H9 (cell line): ENCODE data around the gene OR2G6. TPM values are rescaled to one million over a fixed set of nuclear protein-coding genes. Genes with fewer than 3 reads are reported as not detected.
"Not testable (repeated sequence)": the region's sequence is repeated elsewhere in the genome, so short reads cannot be mapped to it uniquely, and the experiment has no call there.

Source experiments
- DNase-seq: peaks from one replicate; pipeline ENCODE4 v3.0.0-alpha.2; 2017
- H2AFZ ChIP-seq: one replicate; pipeline ENCODE4 v1.6.1; 2013; ENCODE audit warnings: mild to moderate bottlenecking, low read length, control low read depth, moderate library complexity
- H2AK5ac ChIP-seq: 2 replicates; pipeline ENCODE4 v1.6.1; 2013; ENCODE audit warnings: low read length, control low read depth, mixed read lengths; ENCODE audit not compliant: insufficient read length
- H2BK120ac ChIP-seq: one replicate; pipeline ENCODE4 v1.6.1; 2013; ENCODE audit warnings: low read depth, mild to moderate bottlenecking, low read length, control low read depth, inconsistent platforms; ENCODE audit not compliant: poor library complexity, severe bottlenecking
- H2BK12ac ChIP-seq: 2 replicates; pipeline ENCODE4 v1.6.1; 2013; ENCODE audit warnings: low read length, control low read depth, mixed read lengths, low read depth; ENCODE audit not compliant: insufficient read length
- H2BK15ac ChIP-seq: 2 replicates; pipeline ENCODE4 v1.6.1; 2013; ENCODE audit warnings: low read depth, low read length, control low read depth
- H2BK20ac ChIP-seq: one replicate; pipeline ENCODE4 v1.6.1; 2013; ENCODE audit warnings: low read depth, mild to moderate bottlenecking, low read length, control low read depth, inconsistent platforms; ENCODE audit not compliant: poor library complexity, severe bottlenecking
- H2BK5ac ChIP-seq: 2 replicates; pipeline ENCODE4 v1.6.1; 2013; ENCODE audit warnings: low read length, control low read depth, mixed read lengths; ENCODE audit not compliant: insufficient read length
- H3K14ac ChIP-seq: 2 replicates; pipeline ENCODE4 v1.6.1; 2013; ENCODE audit warnings: low read length, control low read depth; ENCODE audit not compliant: insufficient read depth
- H3K18ac ChIP-seq: 2 replicates; pipeline ENCODE4 v1.6.1; 2013; ENCODE audit warnings: low read depth, mild to moderate bottlenecking, mixed read lengths, low read length, control low read depth; ENCODE audit not compliant: insufficient read length
- H3K23ac ChIP-seq: 2 replicates; pipeline ENCODE4 v1.6.1; 2013; ENCODE audit warnings: low read length, control low read depth, mixed read lengths, low read depth; ENCODE audit not compliant: insufficient read length
- H3K23me2 ChIP-seq: 2 replicates; pipeline ENCODE4 v1.6.1; 2013; ENCODE audit warnings: low read depth, mild to moderate bottlenecking, mixed read lengths, low read length, control low read depth; ENCODE audit not compliant: insufficient read length, poor library complexity, severe bottlenecking
- H3K27ac ChIP-seq: 2 replicates; pipeline ENCODE4 v1.5.1; 2013; ENCODE audit warnings: low read length, control low read depth, mixed read lengths, low read depth; ENCODE audit not compliant: insufficient read length
- H3K27me3 ChIP-seq: 2 replicates; pipeline ENCODE4 v1.6.1; 2013; ENCODE audit warnings: low read length, control low read depth, inconsistent platforms; ENCODE audit not compliant: insufficient read depth
- H3K4ac ChIP-seq: 2 replicates; pipeline ENCODE4 v1.6.1; 2013; ENCODE audit warnings: low read depth, mild to moderate bottlenecking, control low read depth, inconsistent platforms, low read length, moderate library complexity
- H3K4me1 ChIP-seq: 2 replicates; pipeline ENCODE4 v1.6.1; 2013; ENCODE audit warnings: low read length, control low read depth, inconsistent platforms; ENCODE audit not compliant: insufficient read depth
- H3K4me2 ChIP-seq: 2 replicates; pipeline ENCODE4 v1.6.1; 2013; ENCODE audit warnings: low read length, control low read depth, mixed read lengths; ENCODE audit not compliant: insufficient read length, insufficient read depth
- H3K56ac ChIP-seq: 2 replicates; pipeline ENCODE4 v1.6.1; 2013; ENCODE audit warnings: low read depth, mild to moderate bottlenecking, mixed read lengths, low read length, control low read depth; ENCODE audit not compliant: insufficient read length
- H3K79me1 ChIP-seq: 2 replicates; pipeline ENCODE4 v1.6.1; 2013; ENCODE audit warnings: low read depth, mild to moderate bottlenecking, moderate library complexity, low read length, control low read depth, inconsistent platforms; ENCODE audit not compliant: insufficient read depth, poor library complexity, severe bottlenecking
- H3K79me2 ChIP-seq: 2 replicates; pipeline ENCODE4 v1.6.1; 2013; ENCODE audit warnings: low read length, control low read depth, inconsistent platforms; ENCODE audit not compliant: insufficient read depth
- H3K9ac ChIP-seq: 2 replicates; pipeline ENCODE4 v1.6.1; 2013; ENCODE audit warnings: low read length, control low read depth, mixed read lengths; ENCODE audit not compliant: insufficient read length; ENCODE audit errors: extremely low read depth
- H3K9me3 ChIP-seq: one replicate; pipeline ENCODE4 v1.6.1; 2013; ENCODE audit warnings: low read depth, low read length, inconsistent platforms; ENCODE audit not compliant: control insufficient read depth
- H3T11ph ChIP-seq: one replicate; pipeline ENCODE4 v1.6.1; 2013; ENCODE audit warnings: mild to moderate bottlenecking, low read length, control low read depth, inconsistent platforms
- H4K20me1 ChIP-seq: one replicate; pipeline ENCODE4 v1.6.1; 2013; ENCODE audit not compliant: control insufficient read depth, insufficient read length, insufficient read depth
- H4K5ac ChIP-seq: 2 replicates; pipeline ENCODE4 v1.6.1; 2013; ENCODE audit warnings: low read depth, mild to moderate bottlenecking, mixed read lengths, low read length, control low read depth; ENCODE audit not compliant: insufficient read length
- H4K8ac ChIP-seq: replicated peaks from 2 replicates; pipeline ENCODE4 v1.6.1; 2013; ENCODE audit warnings: low read length, control low read depth, mixed read lengths, low read depth; ENCODE audit not compliant: insufficient read length
- H4K91ac ChIP-seq: 2 replicates; pipeline ENCODE4 v1.6.1; 2013; ENCODE audit warnings: low read depth, mild to moderate bottlenecking, moderate library complexity, mixed read lengths, low read length, control low read depth; ENCODE audit not compliant: insufficient read length
- H3K27ac Mint-ChIP-seq, 3 experiments: 2 replicates in 2 of 3; 3 replicates in 1 of 3; pipeline ENCODE4 v1.8.0; 2020 to 2021; ENCODE audit warnings: mixed read lengths in 3 of 3, mild to moderate bottlenecking in 1 of 3, moderate library complexity in 1 of 3
- H3K27me3 Mint-ChIP-seq: 2 replicates; pipeline ENCODE4 v1.8.0; 2021; ENCODE audit warnings: low read depth, mild to moderate bottlenecking, moderate library complexity, mixed read lengths
- H3K36me3 Mint-ChIP-seq, 3 experiments: 2 replicates in 2 of 3; 3 replicates in 1 of 3; pipeline ENCODE4 v1.8.0; 2020 to 2021; ENCODE audit warnings: low read depth in 3 of 3, mixed read lengths in 3 of 3; ENCODE audit not compliant: insufficient read depth in 1 of 3
- H3K4me1 Mint-ChIP-seq, 2 experiments: 2 replicates each; pipeline ENCODE4 v1.8.0; 2020; ENCODE audit warnings: mixed read lengths in 2 of 2
- H3K4me3 Mint-ChIP-seq, 2 experiments: 2 replicates in 1 of 2; 3 replicates in 1 of 2; pipeline ENCODE4 v1.8.0; 2020 to 2021; ENCODE audit warnings: mild to moderate bottlenecking in 2 of 2, mixed read lengths in 2 of 2, moderate library complexity in 1 of 2
- H3K9me3 Mint-ChIP-seq, 2 experiments: 2 replicates in 1 of 2; 3 replicates in 1 of 2; pipeline ENCODE4 v1.8.0; 2020; ENCODE audit warnings: mild to moderate bottlenecking in 2 of 2, mixed read lengths in 2 of 2, moderate library complexity in 1 of 2
- WGBS: extraction: QIAGEN DNeasy Blood & Tissue Kit; methylation state at CpG from one replicate; pipeline ENCODE4 v1.1.7; 2013; ENCODE audit warnings: missing lambda C conversion rate, low lambda C conversion rate, mixed read lengths; ENCODE audit not compliant: insufficient read length; ENCODE audit errors: extremely low coverage; 5-methylcytosine and 5-hydroxymethylcytosine counted together
- total RNA-seq: library from RNA; stranded (reverse); gene quantifications from 2 replicates; pipeline ENCODE4 v1.2.1, GENCODE V29; 2021

OR2G6 gene
- total RNA-seq, 1 experiment from 2014 or later = not detected

- not testable (repeated sequence) for H3K14ac ChIP-seq, H3K4me3 Mint-ChIP-seq, H3K9me3 ChIP-seq, H4K91ac ChIP-seq, H3K79me2 ChIP-seq, H3K27ac Mint-ChIP-seq, H3K4me1 Mint-ChIP-seq, H3K4ac ChIP-seq, H2AFZ ChIP-seq, H2BK120ac ChIP-seq, H3K9ac ChIP-seq, H3K9me3 Mint-ChIP-seq, H3K56ac ChIP-seq, H2BK15ac ChIP-seq, H4K8ac ChIP-seq, DNase-seq, H2AK5ac ChIP-seq, H3K18ac ChIP-seq, H3K27ac ChIP-seq, H3K36me3 Mint-ChIP-seq, H3K4me2 ChIP-seq, H3T11ph ChIP-seq, H3K23me2 ChIP-seq, H3K79me1 ChIP-seq, H2BK12ac ChIP-seq, H4K5ac ChIP-seq, H4K20me1 ChIP-seq, H2BK20ac ChIP-seq, H3K23ac ChIP-seq, H3K27me3 Mint-ChIP-seq, H3K4me1 ChIP-seq, H3K27me3 ChIP-seq, H2BK5ac ChIP-seq
- WGBS = no CpG with 5 or more reads among the region's 2 CpGs
These were observed 39.5 kb downstream of the OR2G6 start for GRCh38 chr1:248547383-248547782.

- not testable (repeated sequence) for H3K27ac ChIP-seq, H3K27ac Mint-ChIP-seq, H2BK5ac ChIP-seq
These were observed 43.2 kb downstream of the OR2G6 start for GRCh38 chr1:248551027-248551426.

More at GRCh38 chr1:248551027-248551426, 43.2 kb downstream of the OR2G6 start:
- not testable (repeated sequence) for H3K23ac ChIP-seq, H2BK20ac ChIP-seq, H2BK12ac ChIP-seq, DNase-seq, H3T11ph ChIP-seq, H3K4me2 ChIP-seq, H3K9me3 ChIP-seq, H2BK15ac ChIP-seq, H2BK120ac ChIP-seq, H3K56ac ChIP-seq, H3K27me3 ChIP-seq, H3K27me3 Mint-ChIP-seq, H4K8ac ChIP-seq, H3K4ac ChIP-seq, H3K4me1 Mint-ChIP-seq, H3K9ac ChIP-seq, H3K23me2 ChIP-seq, H2AK5ac ChIP-seq, H3K4me1 ChIP-seq, H3K79me2 ChIP-seq, H3K4me3 Mint-ChIP-seq, H4K20me1 ChIP-seq, H3K79me1 ChIP-seq, H3K14ac ChIP-seq, H3K36me3 Mint-ChIP-seq, H3K18ac ChIP-seq, H2AFZ ChIP-seq, H3K9me3 Mint-ChIP-seq, H4K5ac ChIP-seq, H4K91ac ChIP-seq
- WGBS = no CpG with 5 or more reads among the region's 6 CpGs
